ENCODE measurements around the gene MLKL.

MLKL gene

DNA sequence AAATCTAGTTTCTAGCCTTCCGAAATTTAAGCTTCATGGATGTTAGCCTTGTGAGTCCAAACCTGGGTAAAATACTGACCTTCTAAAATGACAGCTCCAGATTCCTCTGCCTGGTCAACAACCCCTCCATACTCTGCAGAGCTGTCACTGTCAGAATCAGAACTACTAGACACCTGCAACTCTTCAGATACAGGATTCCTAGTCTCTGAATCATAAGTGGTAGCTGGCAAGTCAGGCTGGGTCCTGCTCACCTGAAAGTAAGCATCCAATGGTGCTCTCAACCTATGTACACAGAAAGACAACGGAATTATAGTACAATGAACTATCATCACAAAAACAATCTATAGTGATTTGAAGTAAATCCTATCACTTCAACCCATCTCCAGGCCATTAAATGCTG lies 48.8 kb downstream of the MLKL start:
- no peak for DNase-seq (ENCODE audit: low read depth in 2 of 2)

DNA sequence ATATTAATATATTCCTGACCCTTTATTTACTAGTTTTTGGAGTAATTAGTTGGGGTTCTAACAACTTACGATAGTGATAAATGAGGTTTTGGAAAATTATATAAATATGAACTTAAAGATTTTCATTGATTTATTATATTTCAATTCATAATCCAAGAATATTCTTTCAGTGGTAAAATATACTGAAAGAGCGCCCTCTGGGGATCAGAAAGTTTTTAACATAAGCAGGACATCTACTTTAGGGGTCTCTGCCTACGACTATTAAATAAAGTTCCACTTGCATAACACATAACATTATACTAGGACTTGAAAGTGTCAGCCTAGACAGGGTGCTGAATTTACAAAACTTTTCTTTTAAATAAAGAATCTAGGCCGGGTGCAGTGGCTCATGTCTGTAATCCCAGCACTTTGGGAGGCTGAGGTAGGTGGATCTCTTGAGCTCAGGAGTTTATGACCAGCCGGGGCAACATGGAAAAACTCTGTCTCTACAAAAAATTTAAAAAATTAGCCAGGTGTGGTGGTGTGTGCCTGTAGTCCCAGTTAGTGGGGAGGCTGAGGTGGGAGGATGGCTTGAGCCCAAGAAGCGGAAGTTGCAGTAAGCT lies 49.6 kb downstream of the MLKL start:
- no peak for DNase-seq (ENCODE audit: low read depth in 2 of 2)

DNA sequence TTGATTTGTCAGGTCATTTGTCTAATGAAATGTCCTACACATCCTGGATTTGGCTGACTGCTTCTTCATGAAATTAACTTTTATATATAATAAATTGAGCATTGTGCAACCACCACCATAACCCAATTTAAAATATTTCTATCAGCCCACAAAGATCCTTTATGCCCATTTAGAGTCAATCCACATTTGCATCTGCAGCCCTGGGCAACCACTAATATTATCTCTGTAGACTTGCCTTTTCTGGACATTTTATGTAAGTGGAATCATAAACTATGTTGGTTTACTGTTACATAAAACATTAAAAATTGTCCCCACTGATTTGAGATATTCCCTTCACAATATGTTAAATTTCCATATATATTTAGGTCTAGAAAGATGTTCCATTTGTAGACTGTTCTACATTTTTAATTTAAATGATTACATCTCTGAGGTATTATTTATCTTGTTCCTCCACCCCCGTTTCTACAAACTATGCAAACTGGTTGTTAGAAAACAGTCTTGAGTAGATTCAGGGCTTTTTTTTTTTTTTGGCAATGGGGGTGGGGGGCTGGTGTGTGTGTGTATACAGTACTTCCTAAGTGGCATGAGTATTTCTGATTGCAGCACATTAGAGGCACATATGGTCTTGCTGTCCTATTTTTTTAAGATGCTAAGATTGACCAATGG lies 50.7 kb downstream of the MLKL start:
- DNase-seq (ENCODE audit: low read depth in 2 of 2): no peak

DNA sequence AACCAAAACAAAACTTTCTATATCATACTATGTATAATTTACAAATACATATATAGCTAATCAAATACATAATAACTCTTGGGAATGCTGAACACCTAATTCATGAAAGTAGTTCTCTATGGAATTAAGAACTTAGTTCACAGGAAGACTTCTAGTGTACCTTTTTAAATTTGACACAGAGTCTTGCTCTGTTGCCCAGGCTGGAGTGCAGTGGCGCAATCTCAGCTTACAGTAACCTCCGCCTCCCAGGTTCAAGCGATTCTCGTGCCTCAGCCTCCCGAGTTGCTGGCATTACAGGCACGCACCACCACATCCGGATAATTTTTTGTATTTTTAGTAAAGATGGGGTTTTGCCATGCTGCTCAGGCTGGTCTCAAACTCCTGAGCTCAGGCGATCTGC lies 58.7 kb downstream of the MLKL start:
- no peak for DNase-seq (ENCODE audit: low read depth in 2 of 2)

DNA sequence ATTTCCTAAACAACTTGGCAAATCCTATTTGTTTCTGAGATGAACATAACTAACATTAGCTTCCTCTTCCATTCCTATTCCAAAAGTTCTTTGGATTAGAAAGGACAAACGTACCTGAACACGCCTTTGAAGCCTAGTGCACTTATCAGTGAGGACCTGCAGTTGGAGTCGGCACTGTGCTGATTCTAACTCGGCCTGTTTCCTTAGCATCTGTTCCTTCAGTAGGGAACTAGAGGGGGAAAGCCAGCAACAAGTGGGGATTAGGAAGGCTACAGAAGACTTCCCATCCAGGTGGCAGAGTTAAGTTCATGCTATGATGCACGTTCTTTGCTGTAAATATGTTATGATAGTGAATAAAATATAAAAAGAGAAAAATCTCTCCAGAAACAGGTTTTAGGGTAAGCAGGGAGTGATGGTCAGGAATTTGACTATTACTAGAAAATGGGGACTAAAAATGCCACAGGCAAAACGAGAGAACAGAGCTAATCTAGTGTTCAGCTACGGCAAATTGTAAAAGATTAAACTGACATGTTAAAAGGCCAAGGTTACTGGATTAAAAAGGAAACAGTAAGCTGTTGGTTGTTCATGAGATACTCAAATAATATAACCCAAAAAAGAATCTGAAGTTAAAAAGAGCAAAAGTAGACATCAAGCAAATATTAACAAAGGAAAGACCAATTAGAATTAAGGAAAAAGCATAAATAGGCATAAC lies 62.8 kb downstream of the MLKL start:
- DNase-seq (ENCODE audit: low read depth in 2 of 2): no peak

DNA sequence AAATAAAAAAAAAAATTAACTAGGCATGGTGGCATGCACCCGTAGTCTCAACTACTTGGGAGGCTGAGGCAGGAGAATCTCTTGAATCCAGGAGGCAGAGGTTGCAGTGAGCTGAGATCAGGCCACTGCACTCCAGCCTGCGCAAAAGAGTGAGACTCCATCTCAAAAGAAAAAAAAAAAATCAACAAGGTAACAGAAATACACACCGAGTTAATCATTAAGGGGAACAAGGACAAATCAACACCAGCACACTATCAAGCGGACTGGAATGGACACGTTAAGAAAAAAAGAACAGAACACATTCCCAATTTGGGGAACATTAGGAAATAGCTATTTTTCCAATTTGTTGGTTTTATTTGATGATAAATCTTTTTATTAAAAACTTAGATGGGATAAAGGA lies 65.4 kb downstream of the MLKL start:
- DNase-seq (ENCODE audit: low read depth in 2 of 2): no peak

DNA sequence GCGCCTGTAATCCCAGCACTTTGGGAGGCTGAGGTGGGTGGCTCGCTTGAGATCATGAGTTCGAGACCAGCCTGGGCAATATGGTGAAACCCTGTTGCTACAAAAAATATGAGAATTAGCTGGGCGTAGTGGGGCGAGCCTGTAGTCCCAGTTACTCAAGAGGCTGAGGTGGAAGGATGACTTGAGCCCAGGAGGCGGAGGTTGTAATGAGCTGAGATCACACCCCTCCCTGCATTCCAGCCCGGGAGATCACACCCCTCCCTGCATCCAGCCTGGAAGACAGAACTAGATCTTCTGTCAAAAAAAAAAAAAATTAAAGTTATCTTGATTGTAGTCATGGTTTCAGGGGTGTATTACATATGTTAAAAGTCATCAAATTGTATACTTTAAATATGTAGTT lies 67.0 kb downstream of the MLKL start:
- DNase-seq (ENCODE audit: low read depth in 2 of 2): no peak

DNA sequence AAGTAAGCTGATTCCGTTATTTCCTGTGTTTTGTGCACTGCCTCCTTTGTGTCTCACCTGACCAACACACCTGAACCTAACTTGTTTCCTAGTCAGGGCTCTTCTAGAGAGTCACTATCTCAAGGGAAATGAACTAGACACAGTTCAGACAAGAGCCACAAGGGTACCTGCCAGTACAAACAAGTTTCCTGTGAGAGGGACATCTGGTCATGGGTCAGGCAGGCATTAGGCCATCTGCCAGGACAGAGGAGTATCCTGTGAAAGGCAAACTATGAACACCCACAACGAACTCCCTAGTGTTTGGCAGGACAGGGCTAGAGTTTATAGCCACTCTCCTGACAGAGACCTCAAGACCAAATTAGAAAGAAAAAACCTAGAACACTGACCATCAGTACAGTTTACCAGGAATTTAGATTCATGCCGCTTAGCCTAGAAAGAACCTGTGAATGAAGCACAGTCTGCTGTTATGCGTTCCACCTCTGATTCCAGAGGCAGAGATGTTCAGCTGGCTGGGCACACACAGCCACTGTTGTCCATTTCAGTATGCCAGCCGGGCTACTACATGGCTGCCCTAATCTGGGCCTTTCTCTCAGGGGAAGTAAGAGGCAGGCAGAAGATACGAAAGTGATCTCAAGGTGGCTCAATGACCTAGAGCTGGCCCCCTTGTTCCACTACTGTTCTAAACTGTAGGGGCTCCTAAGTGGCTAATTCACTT lies 73.0 kb downstream of the MLKL start:
- DNase-seq (ENCODE audit: low read depth in 2 of 2): no peak

DNA sequence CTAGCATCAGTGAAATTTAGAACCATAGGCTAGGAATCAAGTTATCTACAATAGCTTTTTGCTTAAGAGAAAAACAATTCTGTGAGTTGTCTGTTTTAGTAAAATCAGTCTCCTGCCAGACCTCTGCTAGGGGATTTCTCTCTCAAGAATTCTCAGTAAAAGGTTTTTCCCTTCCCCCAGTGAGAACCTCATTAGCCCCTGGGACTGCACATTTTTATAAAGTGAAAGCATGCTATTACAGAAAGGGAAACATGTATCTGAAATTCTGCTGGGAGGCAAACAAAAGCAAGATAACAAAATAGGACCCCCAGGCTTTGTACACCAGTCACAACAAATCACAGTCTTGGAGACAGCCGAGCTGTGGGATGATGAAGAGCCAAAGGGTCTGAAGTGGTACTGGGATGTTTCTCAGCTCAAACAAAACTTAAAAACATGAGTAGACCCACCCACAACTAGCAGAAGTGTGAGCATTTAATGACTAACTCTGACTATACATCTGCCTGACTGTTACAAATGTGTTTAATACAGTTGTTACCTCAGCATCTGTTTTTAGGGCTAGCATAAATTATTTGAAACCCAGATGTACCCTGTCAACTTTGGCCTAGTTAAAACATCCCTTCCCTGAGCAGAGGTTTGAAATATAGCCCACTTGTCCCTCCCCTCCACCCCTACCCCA lies 73.8 kb downstream of the MLKL start:
- no peak for DNase-seq (ENCODE audit: low read depth in 2 of 2)

DNA sequence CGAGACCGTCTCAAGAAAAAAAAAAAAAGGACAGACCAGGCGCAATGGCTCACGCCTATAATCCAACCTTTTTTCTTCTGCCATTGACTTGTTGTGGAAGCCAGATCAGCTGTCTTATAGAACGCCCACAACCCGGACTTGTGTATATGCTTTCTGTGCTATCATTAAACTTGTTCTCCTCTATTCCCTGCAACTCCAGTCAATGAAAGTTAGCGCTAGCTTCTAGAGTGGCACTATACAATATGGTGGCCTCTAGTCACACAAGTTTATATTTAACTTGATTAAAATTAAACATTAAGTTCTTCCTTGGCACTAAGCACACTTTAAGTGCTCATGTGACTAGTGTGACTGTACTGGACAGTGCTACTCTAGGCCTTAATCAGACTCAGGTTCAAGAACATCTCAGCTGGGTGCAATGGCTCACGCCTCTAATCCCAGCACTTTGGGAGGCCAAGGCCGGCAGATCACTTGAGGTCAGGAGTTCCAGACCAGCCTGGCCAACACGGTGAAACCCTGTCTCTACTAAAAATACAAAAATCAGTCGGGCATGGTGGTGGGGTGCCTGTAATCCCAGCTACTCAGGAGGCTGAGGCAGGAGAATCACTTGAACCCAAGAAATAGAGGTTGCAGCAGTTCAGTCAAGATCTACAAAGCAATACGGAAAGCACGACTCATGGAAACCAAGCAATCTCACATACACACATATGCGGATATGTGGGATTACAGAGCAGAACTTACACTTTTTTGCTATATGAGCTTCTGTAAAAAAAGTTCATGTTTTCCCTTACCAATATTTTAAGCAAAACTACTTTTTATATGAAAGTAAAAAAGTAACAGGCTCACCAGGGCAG lies 74.9 kb downstream of the MLKL start:
- DNase-seq (ENCODE audit: low read depth in 2 of 2): no peak

DNA sequence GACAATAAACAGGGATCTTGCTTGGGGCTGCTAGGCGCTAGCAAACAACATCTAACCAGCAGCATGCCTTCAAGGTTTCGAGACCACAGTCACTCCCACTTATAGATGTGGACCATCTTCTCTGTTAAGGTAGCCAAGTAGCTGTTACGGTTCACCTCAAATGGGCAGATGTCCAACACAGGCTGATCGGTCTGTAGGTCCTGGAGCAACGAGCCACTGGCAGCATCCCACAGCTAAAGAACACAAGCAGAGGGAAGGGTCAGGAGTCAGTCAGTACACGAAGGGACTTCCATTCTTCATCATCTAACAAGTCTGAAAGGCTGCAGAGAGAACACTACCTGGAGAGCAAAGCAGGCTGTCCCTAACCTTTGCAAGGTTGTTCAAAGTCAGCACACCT lies 76.8 kb downstream of the MLKL start:
- DNase-seq (ENCODE audit: low read depth in 2 of 2): no peak

DNA sequence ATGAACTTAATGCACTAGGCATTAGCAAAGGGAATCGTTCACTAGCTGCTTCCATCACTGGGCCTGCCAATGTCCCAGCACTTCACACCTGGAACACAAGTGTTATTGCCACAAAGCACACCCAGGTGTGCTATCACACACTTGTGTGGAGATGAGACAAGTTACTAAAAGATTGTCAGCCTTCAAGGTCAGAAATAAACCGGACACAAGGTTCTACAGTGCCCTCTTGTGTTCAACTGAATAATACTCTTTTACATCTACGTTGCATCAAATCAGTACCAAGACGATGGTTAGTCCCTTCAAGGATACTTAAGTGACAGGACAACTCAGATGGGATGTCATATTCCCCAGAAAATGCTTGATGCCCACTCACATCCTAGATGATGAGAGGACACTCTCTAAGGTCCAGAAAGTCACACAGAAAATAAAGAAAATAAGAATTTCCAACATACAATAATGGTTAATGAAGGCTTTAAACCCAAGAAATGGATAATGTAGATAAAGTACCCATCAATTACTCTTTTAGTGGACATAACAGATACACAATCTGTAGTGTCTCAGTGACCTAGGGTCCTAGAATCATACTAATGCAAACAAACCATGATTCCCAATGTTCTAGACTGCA lies 77.3 kb downstream of the MLKL start:
- DNase-seq (ENCODE audit: low read depth in 2 of 2): no peak

DNA sequence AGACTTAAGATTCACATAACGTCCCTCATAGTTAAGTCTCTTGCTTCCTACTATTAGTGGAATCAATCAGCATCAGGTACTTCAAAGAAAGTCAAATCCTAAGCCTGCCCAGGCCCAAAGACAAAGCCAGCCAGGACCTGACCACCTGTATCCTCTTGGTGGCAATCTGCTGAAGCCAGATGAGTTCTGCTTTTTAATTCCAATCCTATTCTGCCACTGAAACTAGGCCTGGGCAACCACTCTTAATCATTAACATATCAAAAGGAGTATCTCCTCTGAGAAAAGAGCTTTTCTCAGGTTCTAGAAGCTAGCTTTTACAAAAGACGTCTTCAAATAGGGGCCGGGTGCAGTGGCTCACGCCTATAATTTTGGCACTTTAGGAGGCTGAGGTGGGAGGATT lies 78.7 kb downstream of the MLKL start:
- DNase-seq (ENCODE audit: low read depth in 2 of 2): no peak
